ENCODE results near the gene GOLGA6L7. TPM values are rescaled to one million over a fixed set of nuclear protein-coding genes. Genes with fewer than 3 reads are reported as not detected.

The GOLGA6L7 gene
- total RNA-seq, 1 experiment from 2014 or later, result not detected

GRCh38 chr15:28885128-28885629 is 36.7 kb upstream of the GOLGA6L7 start:
- Mint-ChIP-seq H3K36me3 (ENCODE audit: insufficient read depth, unreplicated experiment) (no peaks in the 10 kb centered on the region), H3K4me1 (ENCODE audit: low read depth, unreplicated experiment) (no peaks in the 10 kb centered on the region), H3K27ac (ENCODE audit: unreplicated experiment) (no peak overlapping the region), H3K27me3 (ENCODE audit: insufficient read depth, unreplicated experiment) (no peaks in the 10 kb centered on the region), H3K9me3 (ENCODE audit: unreplicated experiment) (no peaks in the 10 kb centered on the region), H3K4me3 (ENCODE audit: unreplicated experiment) (no peak overlapping the region)
- H3K4me3 ChIP-seq (ENCODE audit: low read depth, low read length), result no peak overlapping the region
- no TSS peak for BruUV-seq (replicated peaks)
- intact Hi-C loops (cut with micrococcal nuclease; ENCODE audit: unreplicated experiment), result no loop called here
- no peaks in the 10 kb centered on the region for H3K36me3 ChIP-seq (ENCODE audit: control insufficient read depth, insufficient read depth, low read length)
- H3K9me3 ChIP-seq, result no peaks in the 10 kb centered on the region
- DNase-seq, result no peak
- H3K4me1 ChIP-seq, result no peaks in the 10 kb centered on the region
- ChIA-PET CTCF (no interaction called here), POLR2A (no interaction called here)
- H3K27me3 ChIP-seq (replicated peaks; ENCODE audit: control insufficient read depth, insufficient read depth, low read length), result no peaks in the 10 kb centered on the region
- TF ChIP-seq CTCF (IDR thresholded peaks at IDR 0.05; ENCODE audit: insufficient read depth in 1 of 2, low read depth in 1 of 2, low read length in 1 of 2, severe bottlenecking in 1 of 2, unreplicated experiment in 1 of 2), result no peak

DNA sequence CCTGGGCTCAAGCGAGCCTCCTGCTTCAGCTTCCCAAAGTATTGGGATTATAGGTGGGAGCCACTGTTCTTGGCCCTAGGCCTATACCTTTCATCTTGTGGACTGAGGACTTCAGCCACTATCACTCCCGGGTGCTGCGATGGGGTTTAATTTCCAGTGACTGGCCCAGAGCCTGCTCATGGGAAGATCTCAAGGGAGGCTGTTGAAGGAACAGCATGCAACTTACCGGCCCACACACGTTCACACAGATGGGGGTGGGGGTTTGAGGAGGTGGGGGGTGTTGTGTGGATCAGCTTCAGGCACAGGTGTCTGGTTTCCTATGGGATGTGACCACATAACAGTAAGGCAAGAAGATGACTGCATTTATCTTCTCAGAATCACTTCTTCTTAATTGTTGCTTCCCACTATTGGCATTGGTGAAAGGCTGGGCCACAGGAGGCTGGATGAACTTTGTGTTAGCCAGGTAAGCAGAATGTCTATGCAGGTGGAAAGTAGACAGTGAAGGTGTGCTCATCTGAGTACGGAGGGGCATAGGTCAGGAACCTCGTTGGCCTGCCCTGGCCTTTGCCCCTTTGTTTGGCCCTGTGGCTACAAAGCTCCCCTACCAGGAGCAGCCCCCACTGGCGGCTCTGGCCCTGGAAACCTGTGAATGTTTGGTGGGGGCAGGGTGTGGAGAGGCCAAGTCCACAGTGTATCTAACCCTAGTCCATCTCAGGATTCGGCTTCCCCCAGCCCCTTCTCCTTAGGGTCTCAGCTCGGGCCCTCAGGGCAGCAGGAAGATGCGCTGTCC is 35.9 kb upstream of the GOLGA6L7 start:
- no peaks in the 10 kb centered on the region for H3K9me3 ChIP-seq
- ChIA-PET CTCF (no interaction called here), POLR2A (no interaction called here)
- no peak overlapping the region for H3K4me3 Mint-ChIP-seq (ENCODE audit: unreplicated experiment)
- TF ChIP-seq CTCF (IDR thresholded peaks at IDR 0.05; ENCODE audit: insufficient read depth in 1 of 2, low read depth in 1 of 2, low read length in 1 of 2, severe bottlenecking in 1 of 2, unreplicated experiment in 1 of 2), result no peak
- no peak overlapping the region for H3K4me3 ChIP-seq (ENCODE audit: low read depth, low read length)
- DNase-seq, result no peak
- H3K9me3 Mint-ChIP-seq (ENCODE audit: unreplicated experiment), result no peaks in the 10 kb centered on the region
- H3K4me1 Mint-ChIP-seq (ENCODE audit: low read depth, unreplicated experiment), result no peaks in the 10 kb centered on the region
- H3K27ac Mint-ChIP-seq (ENCODE audit: unreplicated experiment), result no peak overlapping the region
- H3K36me3 Mint-ChIP-seq (ENCODE audit: insufficient read depth, unreplicated experiment), result no peaks in the 10 kb centered on the region
- intact Hi-C loops (cut with micrococcal nuclease; ENCODE audit: unreplicated experiment), result no loop called here
- no peaks in the 10 kb centered on the region for H3K27me3 ChIP-seq (replicated peaks; ENCODE audit: control insufficient read depth, insufficient read depth, low read length)
- no peaks in the 10 kb centered on the region for H3K4me1 ChIP-seq
- H3K36me3 ChIP-seq (ENCODE audit: control insufficient read depth, insufficient read depth, low read length), result no peaks in the 10 kb centered on the region
- no peaks in the 10 kb centered on the region for H3K27me3 Mint-ChIP-seq (ENCODE audit: insufficient read depth, unreplicated experiment)
- no TSS peak for BruUV-seq (replicated peaks)

- no peak overlapping the region for H3K4me3 ChIP-seq (ENCODE audit: low read depth, low read length)
- no peak overlapping the region for H3K4me3 Mint-ChIP-seq (ENCODE audit: unreplicated experiment)
- no peaks in the 10 kb centered on the region for H3K4me1 ChIP-seq
- TF ChIP-seq CTCF (IDR thresholded peaks at IDR 0.05; ENCODE audit: insufficient read depth in 1 of 2, low read depth in 1 of 2, low read length in 1 of 2, severe bottlenecking in 1 of 2, unreplicated experiment in 1 of 2), result no peak
- BruUV-seq (replicated peaks), result no TSS peak
- H3K9me3 ChIP-seq, result no peaks in the 10 kb centered on the region
- no peak overlapping the region for H3K27ac Mint-ChIP-seq (ENCODE audit: unreplicated experiment)
- DNase-seq, result no peak
- H3K9me3 Mint-ChIP-seq (ENCODE audit: unreplicated experiment), result no peaks in the 10 kb centered on the region
- H3K4me1 Mint-ChIP-seq (ENCODE audit: low read depth, unreplicated experiment), result no peaks in the 10 kb centered on the region
- no peaks in the 10 kb centered on the region for H3K36me3 ChIP-seq (ENCODE audit: control insufficient read depth, insufficient read depth, low read length)
- no peaks in the 10 kb centered on the region for H3K36me3 Mint-ChIP-seq (ENCODE audit: insufficient read depth, unreplicated experiment)
- H3K27me3 Mint-ChIP-seq (ENCODE audit: insufficient read depth, unreplicated experiment), result no peaks in the 10 kb centered on the region
- H3K27me3 ChIP-seq (replicated peaks; ENCODE audit: control insufficient read depth, insufficient read depth, low read length), result no peaks in the 10 kb centered on the region
- CTCF ChIA-PET, result interaction anchor here (0.7 kb wide), 1 partner anchor 23 kb away, joined by 4 read pairs; no protein-coding TSS in a partner anchor
- POLR2A ChIA-PET, result no interaction called here
- intact Hi-C loops (cut with micrococcal nuclease; ENCODE audit: unreplicated experiment), result no loop called here
Measured at GRCh38 chr15:28881600-28881999, 33.2 kb upstream of the GOLGA6L7 start.

All from Caco-2 (cell line).